CD4-positive, alpha-beta T cell treated with Interleukin-1 beta for 1 hour (primary cell): ENCODE measurements around the gene WDR1.

ENCODE experiments used
- DNase-seq, 2 donors: peaks; one replicate each; pipeline ENCODE4 v3.0.0-alpha.2; 2020 to 2022

The WDR1 gene

DNA sequence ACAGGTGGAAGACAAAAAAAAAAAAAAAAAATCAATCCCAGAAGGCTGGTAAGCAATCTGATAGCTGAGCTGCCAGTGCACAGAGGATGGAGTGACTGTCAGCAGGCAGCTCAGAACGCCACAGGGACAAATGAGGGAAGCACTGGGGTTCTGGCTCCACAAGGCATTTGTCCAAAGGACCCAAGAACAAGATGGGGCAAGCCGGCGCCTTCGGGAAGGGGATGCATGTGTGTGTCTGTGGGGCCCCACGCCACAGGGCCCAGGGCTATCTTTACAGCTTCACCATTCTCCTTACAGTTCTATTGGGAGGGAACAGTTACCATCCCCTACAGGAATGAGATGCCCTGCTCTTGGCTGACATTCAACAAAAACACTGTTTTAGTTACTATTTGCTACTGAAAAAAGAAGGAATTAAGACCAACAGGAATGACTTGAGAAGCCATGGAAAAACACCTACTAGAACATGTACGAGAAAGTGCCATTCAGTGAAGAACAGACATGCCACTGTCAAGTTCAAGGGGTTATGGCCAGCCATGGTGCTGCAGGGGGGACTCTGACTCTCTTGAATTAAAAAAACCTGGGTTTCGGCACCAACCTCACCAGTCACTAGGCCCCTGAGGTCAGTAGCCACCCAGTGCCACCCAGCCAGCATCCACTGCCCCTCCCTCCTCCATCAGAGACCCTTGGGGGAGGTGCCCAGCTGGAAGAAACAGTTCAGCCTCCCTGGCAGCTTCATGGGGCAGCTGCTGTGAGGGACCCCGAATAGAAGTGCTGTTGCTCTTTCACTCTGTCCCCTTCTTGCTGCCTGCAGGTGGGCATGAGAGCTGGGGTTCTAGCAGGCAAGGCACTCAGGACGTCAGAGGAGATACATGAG lies 18.5 kb downstream of the WDR1 start:
- DNase-seq: no peak

DNA sequence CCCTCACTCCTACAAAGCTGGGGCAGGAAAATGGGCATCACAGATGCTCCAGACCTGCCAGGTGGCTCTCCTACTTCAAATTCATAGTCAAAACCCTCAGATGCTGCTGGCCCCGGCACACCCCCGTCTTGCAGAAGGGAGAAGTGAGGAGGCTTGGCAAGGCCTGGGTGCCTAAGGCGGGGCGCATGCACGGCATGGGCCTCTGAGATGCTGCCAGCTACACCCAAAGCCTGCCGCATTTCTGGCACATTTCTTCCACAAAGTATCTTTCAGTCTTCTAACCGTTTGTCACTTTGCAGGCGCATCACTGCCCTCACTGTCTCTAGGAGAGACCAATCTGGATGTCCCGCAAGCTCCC lies 19.6 kb downstream of the WDR1 start:
- DNase-seq: no peak

DNA sequence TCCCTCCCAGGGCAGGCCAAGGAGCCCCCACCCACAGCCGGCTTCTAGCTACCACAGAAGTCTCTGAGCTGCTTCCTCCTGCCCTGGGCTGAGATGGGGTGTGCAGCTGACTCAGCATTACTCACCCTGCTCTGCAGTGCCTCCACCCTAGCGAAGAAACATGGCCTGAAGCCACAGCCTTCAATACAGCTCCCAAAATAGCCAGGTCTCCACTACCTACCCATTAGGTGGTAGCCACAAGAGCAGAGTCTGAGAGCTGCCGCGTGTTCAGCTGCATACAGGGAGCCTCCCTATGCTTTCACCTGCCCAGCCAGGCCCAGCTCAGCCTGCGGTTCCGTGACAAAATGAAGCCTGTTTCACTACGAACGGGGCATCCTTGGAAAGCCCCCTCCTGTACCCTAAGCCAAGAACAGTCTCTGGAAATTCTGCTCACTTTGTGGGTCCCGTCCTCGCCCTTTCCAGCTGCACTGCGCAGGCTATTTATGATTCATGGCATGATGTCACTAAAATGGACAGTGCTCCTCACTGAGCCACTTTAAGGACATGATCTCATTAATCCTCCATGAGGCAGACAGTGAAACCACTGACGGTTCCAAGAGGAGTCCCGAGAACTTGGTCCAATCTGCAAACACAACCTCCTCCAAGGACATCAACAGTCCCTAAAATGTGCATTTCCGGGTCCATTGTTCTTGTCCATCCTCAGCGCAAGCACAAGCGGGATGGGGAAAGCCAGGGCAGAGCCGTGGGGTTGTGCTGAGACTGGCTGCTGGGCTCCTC lies 20.2 kb downstream of the WDR1 start:
- peak; percentile 74 to 76 for DNase-seq

DNA sequence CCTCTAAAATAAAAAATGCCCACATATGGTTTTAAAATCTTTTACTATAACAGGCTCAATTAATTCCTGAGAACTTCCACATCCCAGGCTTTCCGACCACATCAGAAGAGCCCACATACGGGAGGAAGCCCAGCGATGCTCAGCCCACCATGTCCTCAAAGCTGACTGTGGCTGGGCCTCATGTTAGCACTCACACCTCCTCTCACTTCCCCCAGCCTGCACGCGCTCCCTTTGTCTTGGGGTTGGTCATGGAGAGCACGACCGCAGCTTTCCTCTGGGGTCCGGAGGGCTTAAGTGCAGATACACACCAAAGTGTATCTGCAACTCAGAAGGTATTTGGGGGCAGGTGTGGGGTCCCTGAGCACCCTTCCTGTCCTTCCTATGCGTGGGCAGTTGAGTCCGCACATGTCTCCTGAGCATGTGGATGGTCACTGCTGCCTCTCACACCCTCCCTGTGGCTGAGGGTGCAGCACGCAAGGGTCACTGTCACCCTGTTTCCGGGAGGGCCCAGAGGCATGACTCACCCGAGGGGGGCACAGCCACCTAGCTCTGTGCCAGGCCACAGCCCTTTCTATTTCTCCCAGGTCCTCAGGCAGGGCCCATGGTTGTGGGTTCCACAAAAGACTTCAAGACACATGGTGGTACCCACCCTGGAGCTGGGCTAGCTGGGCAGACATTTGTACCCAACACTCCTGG lies 21.2 kb downstream of the WDR1 start:
- peak in 1 of 2 donors; percentile 29 for DNase-seq

DNA sequence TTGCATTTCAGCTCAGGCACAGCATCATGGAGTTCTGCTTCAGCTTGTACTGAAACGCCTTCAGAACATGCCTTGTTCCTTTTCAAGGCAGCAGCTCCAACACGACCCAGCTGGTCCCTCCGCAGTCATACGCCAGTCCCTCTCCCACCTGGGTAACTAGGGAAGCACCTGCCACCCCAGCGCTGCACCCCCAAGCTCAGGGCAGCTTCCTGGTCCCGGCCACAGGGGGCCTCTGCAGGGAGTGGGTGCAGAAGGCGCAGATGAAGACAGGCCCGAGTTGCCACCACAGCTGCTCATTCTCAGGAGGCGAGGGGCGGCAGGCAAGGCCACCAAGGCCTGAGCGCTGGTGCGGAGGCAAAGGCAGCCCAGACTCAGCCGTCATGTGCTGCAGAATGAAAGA lies 21.8 kb downstream of the WDR1 start:
- no peak for DNase-seq

DNA sequence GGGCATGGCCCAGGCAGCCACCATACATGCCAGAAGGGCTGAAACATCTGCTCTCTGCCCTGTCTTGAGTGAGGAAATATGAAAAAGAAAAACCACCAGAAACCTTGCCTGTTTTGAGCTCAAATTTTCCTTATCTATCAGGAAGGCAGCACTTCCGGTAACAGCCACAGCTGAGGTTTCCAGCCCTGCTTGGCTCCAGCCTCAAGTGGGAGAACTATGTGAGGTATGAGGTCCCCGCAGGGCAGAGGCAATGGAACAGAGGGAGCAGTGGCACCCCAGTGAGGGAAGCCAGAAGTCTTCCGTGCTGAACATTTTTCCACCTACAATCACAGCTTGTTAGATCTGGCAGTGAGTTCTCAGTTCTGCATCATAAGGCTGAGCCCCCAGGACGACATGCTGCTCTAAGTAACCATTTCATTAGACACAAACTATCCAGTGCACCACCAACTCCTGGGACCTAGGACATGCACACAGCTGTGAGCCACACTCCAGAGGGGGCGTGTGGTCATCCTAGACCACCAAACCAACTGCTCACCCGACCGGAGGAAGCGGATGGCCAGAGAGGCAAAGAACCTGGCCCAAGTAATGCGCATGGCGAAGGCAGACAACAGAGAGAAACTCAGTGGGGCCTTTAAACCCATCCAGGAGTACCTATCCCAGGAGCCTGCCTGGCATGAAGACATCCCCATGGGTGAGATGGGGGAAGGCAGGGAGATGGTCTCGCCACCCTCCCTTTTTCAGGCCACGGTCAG lies 22.6 kb downstream of the WDR1 start:
- no peak for DNase-seq

DNA sequence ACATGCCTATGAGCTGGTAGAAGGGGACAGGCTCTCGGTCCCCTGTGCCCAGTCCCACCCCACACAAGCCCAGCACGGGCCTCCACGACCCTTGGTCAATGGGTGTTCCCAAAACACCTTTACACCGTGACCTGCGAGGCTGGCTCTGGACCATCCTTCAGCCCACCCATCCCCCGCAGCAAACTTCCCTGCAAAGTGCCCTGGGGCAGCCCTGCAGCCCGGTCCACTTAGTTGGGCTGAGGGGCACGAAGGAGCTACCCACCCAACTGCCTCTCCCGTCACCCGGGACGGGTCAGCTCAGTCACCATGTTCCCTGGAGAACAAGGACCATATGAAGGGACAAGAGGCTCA lies 23.4 kb downstream of the WDR1 start:
- no peak for DNase-seq

DNA sequence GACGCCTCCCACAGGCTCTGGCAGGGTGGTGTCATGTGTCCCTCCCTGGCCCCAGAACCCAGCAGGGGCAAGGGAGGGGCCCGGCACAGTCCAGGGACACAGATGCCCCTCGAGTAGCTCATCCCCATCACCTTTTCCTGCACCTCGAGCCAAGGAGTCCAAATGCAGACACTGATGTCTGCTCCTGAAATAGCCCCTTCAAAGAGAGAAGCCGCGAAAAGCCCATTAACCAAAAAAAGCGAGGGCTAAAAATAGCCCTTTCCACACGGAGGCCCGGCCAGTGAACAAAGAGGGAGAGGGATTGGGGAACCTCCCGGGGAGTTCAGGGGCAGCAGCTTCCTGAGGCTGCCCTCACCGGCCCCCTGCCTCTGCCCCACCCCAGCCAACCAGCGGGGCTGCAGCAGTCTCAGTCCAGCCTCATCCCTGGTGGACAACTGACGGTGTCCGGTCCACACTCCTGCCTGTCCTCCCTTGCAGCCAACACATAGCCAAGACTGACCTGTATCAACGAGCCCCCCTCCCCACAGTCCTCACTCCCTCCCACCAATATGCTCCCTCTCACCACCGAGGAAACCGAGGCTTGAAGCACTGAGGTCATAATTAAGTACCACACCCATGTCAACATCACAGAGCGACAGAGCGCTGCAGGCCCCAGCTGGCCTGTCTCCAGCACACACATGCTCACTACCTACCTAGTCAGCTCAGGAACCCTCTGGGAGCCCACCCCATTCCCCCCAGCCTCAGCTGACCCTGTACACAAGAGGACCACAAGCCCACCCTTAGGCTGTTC lies 23.9 kb downstream of the WDR1 start:
- no peak for DNase-seq

DNA sequence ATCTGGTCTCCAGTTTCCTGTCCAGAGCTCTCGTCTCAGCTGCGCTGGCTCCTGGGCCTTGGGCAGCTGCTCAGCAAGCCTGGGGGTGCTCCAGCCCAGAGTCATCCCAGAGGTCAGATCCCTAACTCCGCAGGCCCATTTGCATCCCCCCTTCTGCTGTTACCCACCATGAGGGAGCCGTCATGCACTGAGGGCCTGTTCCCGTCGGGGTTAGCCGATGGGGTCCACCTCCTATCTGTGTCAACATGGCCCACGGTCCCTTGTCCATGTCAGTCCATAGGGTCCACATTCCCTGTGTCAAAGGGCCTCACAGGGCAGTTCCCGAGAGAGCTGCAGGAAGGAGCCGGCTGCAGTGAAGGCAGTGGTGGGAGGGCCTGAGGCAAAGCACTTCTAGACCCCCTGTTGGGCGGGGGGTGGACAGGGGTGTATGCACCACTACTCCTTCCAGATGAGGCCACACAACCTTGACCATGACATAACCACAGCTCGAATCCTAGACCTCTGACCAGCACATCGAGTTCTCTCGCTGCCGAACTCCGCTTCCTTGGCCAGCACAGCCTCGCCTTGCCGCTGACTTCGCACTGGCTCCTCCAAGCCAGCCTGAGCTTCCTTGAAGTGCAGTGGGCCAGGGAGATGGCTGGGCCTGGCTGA lies 24.9 kb downstream of the WDR1 start:
- no peak for DNase-seq

DNA sequence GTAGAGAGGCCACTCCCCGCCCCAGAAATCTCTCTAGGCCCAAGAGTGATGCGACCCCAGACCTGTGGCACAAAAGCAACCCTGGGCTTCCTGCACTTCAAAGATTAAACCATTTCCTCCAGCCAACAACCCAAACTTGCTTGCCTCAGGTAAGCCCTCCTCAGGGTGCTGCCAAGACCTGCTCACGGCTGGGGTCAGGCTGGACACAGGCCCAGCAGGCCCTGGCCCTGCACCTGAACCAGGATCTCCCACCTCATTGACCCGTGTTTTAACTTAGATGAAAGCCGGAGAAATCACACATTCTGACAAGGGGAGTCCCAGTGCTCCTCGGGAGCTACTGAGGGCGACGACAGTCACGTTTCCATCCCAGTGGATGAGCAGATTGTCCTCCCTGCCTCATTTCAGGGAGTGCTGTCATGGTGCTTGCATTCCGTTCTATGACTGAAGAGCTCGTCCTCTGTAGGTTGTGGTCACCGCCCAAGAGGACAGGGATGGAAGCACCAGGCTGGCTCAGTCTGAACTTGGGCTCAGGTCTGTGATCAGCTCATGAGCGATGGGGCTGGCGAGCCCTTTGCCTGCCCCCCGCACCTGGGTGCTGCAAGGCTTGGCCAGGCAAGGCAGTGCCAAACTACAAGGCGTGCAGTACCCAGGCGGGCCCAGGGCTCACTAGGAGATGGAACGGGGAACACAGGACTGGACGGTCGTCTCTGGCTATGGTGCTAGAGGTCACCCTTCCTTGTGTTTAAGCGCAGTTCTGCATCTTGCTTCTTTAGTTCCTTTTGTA lies 25.9 kb downstream of the WDR1 start:
- DNase-seq: no peak

DNA sequence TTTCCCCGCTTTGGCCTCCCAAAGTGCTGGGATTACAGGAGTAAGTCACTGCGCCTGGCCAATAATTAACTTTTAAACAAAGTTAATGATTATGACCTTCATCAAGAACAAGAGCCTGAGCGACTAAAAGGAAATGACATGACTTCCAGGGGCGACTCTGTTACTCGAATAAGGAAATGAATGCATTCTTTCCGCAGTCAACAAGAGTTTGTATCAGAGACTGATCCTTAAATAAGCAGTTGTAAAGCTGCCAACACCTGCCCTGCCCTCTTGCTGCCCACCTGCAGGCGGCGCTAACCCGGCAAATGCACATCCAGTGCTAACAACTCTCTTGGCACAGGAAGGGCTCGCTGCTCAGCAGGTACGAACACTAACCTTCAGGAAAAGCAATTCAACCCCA lies 27.3 kb downstream of the WDR1 start:
- DNase-seq: no peak

DNA sequence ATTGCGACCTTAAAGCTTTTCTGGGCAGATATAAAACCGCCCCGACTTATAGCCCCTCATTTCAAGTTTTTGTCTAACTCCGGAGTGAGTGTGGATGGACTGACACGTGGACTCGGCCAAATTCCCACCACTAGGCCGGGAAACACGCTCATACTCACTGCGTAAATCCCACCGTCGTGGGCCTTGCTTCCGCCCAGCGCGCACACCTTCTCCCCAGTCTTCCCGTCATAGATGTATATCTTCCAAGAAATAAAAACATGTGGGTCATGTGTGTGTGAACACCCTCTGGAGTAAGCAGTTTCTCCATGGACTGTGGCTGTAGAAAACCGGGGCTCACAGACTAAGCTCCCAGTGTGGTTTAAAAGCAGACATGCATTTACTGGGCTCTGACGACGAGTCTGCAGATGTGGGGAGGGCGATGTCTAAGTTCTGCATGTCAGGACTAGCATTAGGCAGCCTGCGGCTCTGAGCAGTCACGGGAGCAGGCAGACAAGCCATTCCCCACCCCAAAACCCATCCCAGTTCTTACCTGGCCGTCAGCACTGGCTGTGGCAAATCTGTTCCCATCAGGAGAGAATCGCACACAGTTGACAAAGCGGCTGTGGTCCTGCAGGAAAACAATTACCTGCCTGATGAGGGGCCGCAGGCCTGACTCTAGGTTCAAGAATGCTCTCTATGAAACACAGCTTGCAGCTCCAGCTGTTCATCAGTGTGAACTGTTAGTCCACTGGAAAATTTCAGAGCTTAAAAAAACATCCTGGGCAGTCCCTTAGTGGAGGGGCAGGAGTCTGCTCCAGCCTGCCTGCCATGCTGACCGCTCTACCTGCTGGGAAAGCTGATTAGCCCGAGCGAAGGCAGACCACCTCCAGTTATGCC lies 28.2 kb downstream of the WDR1 start:
- no peak for DNase-seq

DNA sequence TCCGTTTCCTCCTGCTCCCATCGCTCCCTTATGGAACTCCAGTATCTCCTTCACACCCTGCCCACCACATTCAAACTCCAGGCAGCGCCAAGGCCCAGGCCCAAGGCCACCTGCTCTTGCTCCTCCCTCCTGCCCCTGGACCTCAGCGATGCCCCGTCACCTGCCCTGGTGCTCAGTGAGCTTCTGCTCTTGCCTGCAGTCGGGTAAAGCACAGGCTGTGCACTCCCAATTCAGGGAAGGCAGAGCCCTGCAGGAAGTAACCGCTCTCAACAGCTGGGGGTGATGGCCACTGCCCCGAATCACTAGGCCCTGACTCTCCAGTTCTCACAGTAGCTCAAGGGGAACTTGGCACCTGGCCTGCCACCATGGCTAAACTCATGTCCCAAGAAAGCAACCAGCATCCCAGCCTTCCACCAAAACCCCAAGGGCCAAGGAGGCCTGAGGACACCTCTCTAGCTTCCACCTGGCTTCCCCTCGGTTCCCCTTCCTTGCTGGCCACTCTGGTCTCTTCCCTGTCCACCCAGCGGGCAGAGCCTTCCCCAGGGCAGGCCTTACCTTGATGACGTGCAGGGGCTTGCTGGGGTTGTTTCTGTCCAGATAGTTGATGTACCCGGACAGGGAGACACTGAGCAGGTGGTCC lies 29.3 kb downstream of the WDR1 start:
- no peak for DNase-seq

DNA sequence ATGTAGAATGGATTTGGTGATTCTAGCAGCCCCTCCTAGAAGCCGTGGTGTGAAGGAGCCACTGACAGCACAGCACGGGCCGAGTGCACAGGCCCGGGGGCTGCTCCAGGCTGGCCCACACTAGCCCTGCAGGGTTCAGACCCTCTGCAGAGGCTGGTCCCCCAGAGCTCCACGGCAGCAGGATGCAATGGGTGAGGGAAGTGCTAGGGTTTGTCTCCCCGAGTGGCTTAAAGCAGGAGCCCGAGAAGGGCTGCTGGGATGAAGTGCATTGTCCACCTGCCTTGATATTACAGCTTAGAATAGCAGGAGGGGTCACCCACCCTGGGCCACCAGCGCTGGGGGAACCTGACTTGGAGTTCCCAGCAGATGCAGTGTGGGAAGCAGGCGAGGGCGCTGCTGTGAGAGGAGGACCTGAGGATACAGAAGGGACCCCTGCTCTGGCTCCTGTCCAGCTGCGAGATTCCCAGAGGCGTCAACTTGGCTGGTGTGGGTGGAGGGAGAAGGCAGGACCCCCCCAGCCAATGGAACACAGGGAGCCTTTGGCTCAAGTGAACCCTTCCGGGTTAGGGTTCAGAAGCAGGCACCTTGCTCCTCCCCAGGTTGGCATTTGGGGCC lies 30.0 kb downstream of the WDR1 start:
- peak in 1 of 2 donors; percentile 0 for DNase-seq

DNA sequence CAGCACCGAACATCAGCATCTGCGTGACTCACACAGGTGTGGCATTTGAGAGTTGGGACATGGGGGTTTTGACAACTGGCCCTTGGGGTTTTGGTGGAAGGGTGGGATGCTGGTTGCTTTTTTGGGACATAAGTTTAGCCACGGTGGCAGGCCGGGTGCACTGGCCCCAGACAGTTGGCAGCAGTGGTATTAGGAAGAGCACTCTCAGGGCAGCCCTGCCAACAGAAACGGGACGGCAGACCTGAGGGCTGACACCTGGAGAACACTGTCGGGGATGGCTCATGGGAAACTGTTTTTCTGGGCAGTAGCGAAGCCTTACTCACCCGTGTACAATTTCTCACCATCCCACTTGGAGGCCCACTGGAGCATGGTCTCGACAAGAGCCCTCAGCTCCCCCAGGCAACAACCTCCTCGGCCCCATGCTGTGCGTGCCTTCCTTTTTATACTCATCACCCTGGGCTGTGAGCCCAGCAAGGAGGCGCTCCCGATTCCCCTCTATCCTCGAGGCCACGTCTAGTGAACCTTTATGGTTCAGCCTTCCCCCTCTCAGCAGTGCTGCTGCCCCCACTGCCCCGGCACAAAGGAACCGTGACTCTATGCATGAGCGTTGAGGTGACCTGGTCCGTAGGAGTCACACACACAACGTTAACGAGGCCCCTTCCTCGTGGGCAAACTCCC lies 30.6 kb downstream of the WDR1 start:
- DNase-seq: no peak

DNA sequence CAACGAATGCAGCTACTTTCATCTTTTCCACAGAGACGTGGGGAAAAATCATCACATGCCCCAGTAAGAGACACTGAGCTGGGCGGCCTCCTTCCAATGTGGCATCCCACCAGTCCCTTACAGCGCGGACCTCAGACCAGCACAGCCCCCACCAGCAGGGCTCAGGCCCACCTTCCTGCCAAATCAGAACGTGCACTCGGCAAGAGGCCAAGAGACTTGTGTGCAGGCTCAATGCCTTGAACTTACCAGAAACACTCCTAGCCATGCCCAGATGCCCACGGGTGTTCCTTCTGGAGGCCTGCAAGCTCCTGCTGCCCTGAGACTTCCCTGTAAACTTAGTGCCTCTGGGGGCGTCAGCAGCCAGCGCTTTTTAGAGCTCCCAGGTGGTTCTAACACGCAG lies 31.2 kb downstream of the WDR1 start:
- no peak for DNase-seq

DNA sequence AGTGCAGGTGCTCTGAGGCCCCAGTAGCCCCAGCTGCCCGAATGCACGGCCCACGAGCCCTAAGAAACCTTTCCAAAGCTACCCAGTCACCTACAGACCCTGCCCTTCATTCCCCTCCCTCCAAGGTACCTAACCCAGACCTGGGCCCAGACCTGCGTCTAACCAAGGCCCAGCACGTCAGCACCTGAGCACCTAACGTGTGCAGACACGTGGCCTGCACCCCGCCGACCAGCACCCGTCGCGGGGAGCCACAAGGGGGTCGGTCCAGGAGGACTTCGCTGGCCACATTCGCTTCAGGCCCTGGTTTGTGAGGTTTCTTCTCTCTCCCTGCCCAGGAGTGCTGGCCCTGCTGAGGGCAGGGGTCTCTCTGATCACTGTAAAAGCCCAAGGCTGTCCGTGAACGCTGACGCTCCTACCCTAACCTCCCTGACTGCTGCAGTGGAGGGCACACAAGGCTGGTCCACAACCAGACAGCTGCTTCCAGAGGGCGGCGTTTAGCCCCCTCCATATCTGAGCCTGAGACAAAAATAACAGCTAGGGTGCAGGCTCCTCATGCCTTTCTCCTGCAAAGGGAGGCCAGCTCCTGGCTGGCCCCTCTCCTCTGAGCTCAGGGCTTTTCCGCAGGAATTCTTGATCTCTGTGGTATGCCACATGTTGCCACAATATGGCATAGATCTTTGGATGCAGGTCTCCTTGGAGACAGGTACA lies 31.8 kb downstream of the WDR1 start:
- no peak for DNase-seq
